Measurements from ENCODE around the gene MSN. TPM values are rescaled to one million over a fixed set of nuclear protein-coding genes. Genes with fewer than 3 reads are reported as not detected.

Gene MSN
- total and polyA plus RNA-seq, 8 donors, result 367 to 543 (median 422) TPM

- TF ChIP-seq CTCF (IDR thresholded peaks at IDR 0.05), result no peak
- no peak for DNase-seq
- Histone ChIP-seq H3K36me3 (no peaks in the 10 kb centered on the region), H3K27me3 (no peaks in the 10 kb centered on the region), H3K4me3 (no peak overlapping the region), H3K4me1 (peaks cover 38 to 94% of the 10 kb centered on the region in 2 donors), H3K27ac (peak overlapping the region in 1 of 2 donors; percentile 72), H3K9me3 (no peaks in the 10 kb centered on the region)
- intact Hi-C loops (cut with DNase I), result no loop called here
- ATAC-seq, result peak; percentile 31
Measured at GRCh38 chrX:65690057-65690855, 22.8 kb downstream of the MSN start.

- DNase-seq, result no peak
- no peaks in the 10 kb centered on the region for H3K9me3 ChIP-seq
- H3K4me3 ChIP-seq, result no peak overlapping the region
- peaks cover 16 to 94% of the 10 kb centered on the region in 2 donors for H3K4me1 ChIP-seq
- no peak for ATAC-seq
- H3K27ac ChIP-seq, result peak overlapping the region; percentile 47 to 88
- TF ChIP-seq CTCF (IDR thresholded peaks at IDR 0.05), result no peak
- H3K27me3 ChIP-seq, result no peaks in the 10 kb centered on the region
- intact Hi-C loops (cut with DNase I), result no loop called here
- H3K36me3 ChIP-seq, result no peaks in the 10 kb centered on the region
Measured at GRCh38 chrX:65695849-65696449, 28.5 kb downstream of the MSN start.

GRCh38 chrX:65696613-65697012 is 29.2 kb downstream of the MSN start:
- intact Hi-C loops (cut with DNase I), result no loop called here
- Histone ChIP-seq H3K36me3 (no peaks in the 10 kb centered on the region), H3K9me3 (no peaks in the 10 kb centered on the region), H3K27ac (peak overlapping the region; percentile 82 to 88), H3K4me3 (no peak overlapping the region), H3K4me1 (peaks cover 16 to 94% of the 10 kb centered on the region in 2 donors), H3K27me3 (no peaks in the 10 kb centered on the region)
- DNase-seq, result no peak
- no peak for ATAC-seq
- no peak for TF ChIP-seq CTCF (IDR thresholded peaks at IDR 0.05)

GRCh38 chrX:65697211-65697641 is 29.8 kb downstream of the MSN start:
- DNase-seq (no peak), ATAC-seq (peak; percentile 23)
- Histone ChIP-seq H3K36me3 (no peaks in the 10 kb centered on the region), H3K9me3 (no peaks in the 10 kb centered on the region), H3K4me1 (peaks cover 16 to 94% of the 10 kb centered on the region in 2 donors), H3K27me3 (no peaks in the 10 kb centered on the region), H3K4me3 (no peak overlapping the region), H3K27ac (peak overlapping the region; percentile 82 to 88)
- TF ChIP-seq CTCF (IDR thresholded peaks at IDR 0.05), result no peak
- intact Hi-C loops (cut with DNase I), result no loop called here
